ENCODE results near the gene GDA. TPM values are rescaled to one million over a fixed set of nuclear protein-coding genes. Genes with fewer than 3 reads are reported as not detected.

GDA gene
- total RNA-seq, 1 experiment from 2014 or later: 142 TPM

DNA sequence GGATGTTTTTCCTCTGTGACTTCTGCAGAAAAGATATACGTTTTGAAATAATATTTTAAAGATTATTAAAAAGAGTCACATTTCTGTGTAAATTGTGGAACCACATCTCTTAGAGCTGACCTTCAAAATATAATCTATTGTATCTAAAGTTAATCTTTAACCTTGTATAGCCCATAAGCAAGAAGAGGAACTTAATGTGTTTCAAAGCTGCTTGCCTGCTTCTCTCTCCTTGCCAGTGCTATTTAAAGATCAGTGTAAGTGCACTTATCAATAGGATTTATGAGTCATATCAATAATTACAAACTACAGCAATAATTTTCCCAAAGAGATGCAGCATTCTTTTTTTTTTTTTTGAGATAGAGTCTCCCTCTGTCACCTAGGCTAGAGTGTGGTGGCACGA, 29.4 kb upstream of the GDA start:
- Histone ChIP-seq H3K36me3 (ENCODE audit: low read depth) (no peaks in the 10 kb centered on the region), H3K4me2 (no peak overlapping the region), H3F3A (ENCODE audit: insufficient read depth, low read depth) (no peaks in the 10 kb centered on the region), H2AFZ (no peak overlapping the region), H3K4me1 (replicated peaks; ENCODE audit: insufficient read depth) (no peaks in the 10 kb centered on the region), H3K9me3 (ENCODE audit: insufficient read depth, low read depth) (no peaks in the 10 kb centered on the region), H3K27me3 (ENCODE audit: insufficient read depth, low read depth) (no peaks in the 10 kb centered on the region), H3K79me2 (ENCODE audit: low read depth) (no peaks in the 10 kb centered on the region), H3K9me2 (ENCODE audit: insufficient read depth) (no peaks in the 10 kb centered on the region), H3K4me3 (no peak overlapping the region), H3K27ac (no peak overlapping the region), H4K20me1 (ENCODE audit: insufficient read depth) (no peaks in the 10 kb centered on the region)
- ChIA-PET CTCF (no interaction called here), POLR2A (ENCODE audit: unreplicated experiment) (interaction anchor here (0.7 kb wide), 1 partner anchor 1555 kb away, joined by 3 read pairs; no protein-coding TSS in a partner anchor)
- no peak for DNase-seq
- no TSS peak for BruUV-seq (replicated peaks)
- TF ChIP-seq CTCF (conservative IDR thresholded peaks at IDR 0.05) (no peak), EZH2 (IDR thresholded peaks at IDR 0.05; ENCODE audit: low read depth) (no peak)
- intact Hi-C loops (cut with micrococcal nuclease; ENCODE audit: unreplicated experiment): no loop called here

GRCh38 chr9:72124947-72125346, 24.3 kb upstream of the GDA start:
- Histone ChIP-seq H3K79me2 (ENCODE audit: low read depth) (no peaks in the 10 kb centered on the region), H3K4me3 (no peak overlapping the region), H3K27ac (no peak overlapping the region), H3K4me2 (no peak overlapping the region), H3K9me2 (ENCODE audit: insufficient read depth) (no peaks in the 10 kb centered on the region), H3K9me3 (ENCODE audit: insufficient read depth, low read depth) (no peaks in the 10 kb centered on the region), H2AFZ (no peak overlapping the region), H3K27me3 (ENCODE audit: insufficient read depth, low read depth) (no peaks in the 10 kb centered on the region), H4K20me1 (ENCODE audit: insufficient read depth) (no peaks in the 10 kb centered on the region), H3K36me3 (ENCODE audit: low read depth) (no peaks in the 10 kb centered on the region), H3K4me1 (replicated peaks; ENCODE audit: insufficient read depth) (peaks cover 11% of the 10 kb centered on the region), H3F3A (ENCODE audit: insufficient read depth, low read depth) (peaks cover 10% of the 10 kb centered on the region; the same call in 1 of the 2 replicates)
- DNase-seq: no peak
- CTCF ChIA-PET: no interaction called here
- no TSS peak for BruUV-seq (replicated peaks)
- POLR2A ChIA-PET (ENCODE audit: unreplicated experiment): no interaction called here
- no peak for TF ChIP-seq EZH2 (IDR thresholded peaks at IDR 0.05; ENCODE audit: low read depth)
- no peak for TF ChIP-seq CTCF (conservative IDR thresholded peaks at IDR 0.05)
- intact Hi-C loops (cut with micrococcal nuclease; ENCODE audit: unreplicated experiment): no loop called here

DNA sequence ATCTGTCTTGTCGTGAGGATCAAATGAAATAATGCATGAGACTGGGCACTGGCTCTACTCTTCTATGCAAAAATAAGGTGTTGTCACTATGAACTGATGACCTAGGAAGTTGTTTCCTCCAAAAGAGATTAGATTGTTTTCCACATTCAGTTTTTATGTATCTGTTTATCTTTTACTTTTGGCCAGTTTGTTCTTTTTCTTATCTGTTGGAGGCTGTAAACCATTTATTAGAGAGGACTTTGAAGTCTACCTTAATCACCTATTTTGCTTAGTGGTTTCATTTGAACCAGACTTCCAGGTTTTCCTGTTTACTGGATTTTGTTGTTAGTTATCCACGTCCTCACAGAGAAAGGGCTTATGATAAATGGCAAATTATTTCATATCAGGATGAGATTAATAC, 21.5 kb upstream of the GDA start:
- H3F3A ChIP-seq (ENCODE audit: insufficient read depth, low read depth): peaks cover 20% of the 10 kb centered on the region; the same call in 1 of the 2 replicates
- H3K9me2 ChIP-seq (ENCODE audit: insufficient read depth): 0 out of 2 replicates have a peak, but pooled peaks cover 3% of the 10 kb centered on the region
- no peak overlapping the region for H2AFZ ChIP-seq
- no peaks in the 10 kb centered on the region for H3K79me2 ChIP-seq (ENCODE audit: low read depth)
- no TSS peak for BruUV-seq (replicated peaks)
- ChIA-PET CTCF (no interaction called here), POLR2A (ENCODE audit: unreplicated experiment) (no interaction called here)
- no peak for DNase-seq
- no peak overlapping the region for H3K27ac ChIP-seq
- peaks cover 36% of the 10 kb centered on the region for H3K4me1 ChIP-seq (replicated peaks; ENCODE audit: insufficient read depth)
- no peaks in the 10 kb centered on the region for H3K9me3 ChIP-seq (ENCODE audit: insufficient read depth, low read depth)
- no peaks in the 10 kb centered on the region for H3K36me3 ChIP-seq (ENCODE audit: low read depth)
- intact Hi-C loops (cut with micrococcal nuclease; ENCODE audit: unreplicated experiment): no loop called here
- no peak overlapping the region for H3K4me2 ChIP-seq
- no peak overlapping the region for H3K4me3 ChIP-seq
- no peaks in the 10 kb centered on the region for H3K27me3 ChIP-seq (ENCODE audit: insufficient read depth, low read depth)
- no peak for TF ChIP-seq EZH2 (IDR thresholded peaks at IDR 0.05; ENCODE audit: low read depth)
- H4K20me1 ChIP-seq (ENCODE audit: insufficient read depth): no peaks in the 10 kb centered on the region

DNA sequence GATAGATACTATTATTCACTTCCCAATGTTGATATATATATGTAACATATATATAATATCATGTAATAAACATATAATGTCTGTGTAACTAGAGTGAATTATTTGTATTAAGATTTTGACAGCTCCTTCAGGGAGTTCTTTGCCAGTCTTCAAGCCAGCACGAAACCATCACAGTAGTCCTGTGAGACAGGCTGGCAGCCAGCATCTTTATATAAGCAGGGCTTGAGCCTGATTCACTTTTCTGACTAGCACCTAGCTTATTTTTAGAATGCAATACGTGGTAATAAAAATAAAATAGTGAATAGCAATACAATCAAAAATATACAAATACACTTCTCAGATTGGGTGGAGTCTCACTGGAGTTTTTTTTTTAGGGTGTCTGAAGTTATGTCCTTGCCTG, 20.7 kb upstream of the GDA start:
- H2AFZ ChIP-seq: no peak overlapping the region
- CTCF ChIA-PET: no interaction called here
- POLR2A ChIA-PET (ENCODE audit: unreplicated experiment): interaction anchor here (0.5 kb wide), 1 partner anchor 837 kb away, joined by 3 read pairs; no protein-coding TSS in a partner anchor
- no peaks in the 10 kb centered on the region for H3K79me2 ChIP-seq (ENCODE audit: low read depth)
- TF ChIP-seq CTCF (conservative IDR thresholded peaks at IDR 0.05) (no peak), EZH2 (IDR thresholded peaks at IDR 0.05; ENCODE audit: low read depth) (no peak)
- H3K9me3 ChIP-seq (ENCODE audit: insufficient read depth, low read depth): no peaks in the 10 kb centered on the region
- intact Hi-C loops (cut with micrococcal nuclease; ENCODE audit: unreplicated experiment): no loop called here
- peaks cover 37% of the 10 kb centered on the region for H3K4me1 ChIP-seq (replicated peaks; ENCODE audit: insufficient read depth)
- H3K27me3 ChIP-seq (ENCODE audit: insufficient read depth, low read depth): no peaks in the 10 kb centered on the region
- H3K4me2 ChIP-seq: no peak overlapping the region
- H4K20me1 ChIP-seq (ENCODE audit: insufficient read depth): no peaks in the 10 kb centered on the region
- no peak overlapping the region for H3K4me3 ChIP-seq
- 0 out of 2 replicates have a peak, but pooled peaks cover 3% of the 10 kb centered on the region for H3K9me2 ChIP-seq (ENCODE audit: insufficient read depth)
- BruUV-seq (replicated peaks): no TSS peak
- H3K36me3 ChIP-seq (ENCODE audit: low read depth): no peaks in the 10 kb centered on the region
- peaks cover 20% of the 10 kb centered on the region; the same call in 1 of the 2 replicates for H3F3A ChIP-seq (ENCODE audit: insufficient read depth, low read depth)
- no peak overlapping the region for H3K27ac ChIP-seq
- DNase-seq: no peak
